GM18858 (cell line): ENCODE measurements around the gene SLC7A10.
"Not testable (repeated sequence)": the region's sequence is repeated elsewhere in the genome, so short reads cannot be mapped to it uniquely, and the experiment has no call there.

Experiments
- ATAC-seq: cut with Tn5 transposase; IDR thresholded peaks from one replicate; pipeline ENCODE4 v1.9.1; 2021; ENCODE audit not compliant: unreplicated experiment

SLC7A10 gene

GRCh38 chr19:33186431-33187182, 39.0 kb downstream of the SLC7A10 start:
- no peak for ATAC-seq

- no peak for ATAC-seq
These were observed 48.2 kb downstream of the SLC7A10 start for GRCh38 chr19:33177417-33177979.

- peak; percentile 80 for ATAC-seq
These were observed 48.8 kb downstream of the SLC7A10 start for GRCh38 chr19:33176670-33177416.

GRCh38 chr19:33175886-33176669, 49.6 kb downstream of the SLC7A10 start:
- ATAC-seq, result no peak

GRCh38 chr19:33175156-33175782, 50.4 kb downstream of the SLC7A10 start:
- ATAC-seq, result no peak

GRCh38 chr19:33174186-33174585, 51.5 kb downstream of the SLC7A10 start:
- ATAC-seq, result no peak

GRCh38 chr19:33171916-33172359, 53.7 kb downstream of the SLC7A10 start:
- ATAC-seq, result no peak

- no peak for ATAC-seq
These were observed 54.3 kb downstream of the SLC7A10 start for GRCh38 chr19:33171222-33171795.

GRCh38 chr19:33168528-33168927, 57.1 kb downstream of the SLC7A10 start:
- no peak for ATAC-seq

- no peak for ATAC-seq
These were observed 58.2 kb downstream of the SLC7A10 start for GRCh38 chr19:33167438-33167837.

GRCh38 chr19:33166037-33166436, 59.6 kb downstream of the SLC7A10 start:
- not testable (repeated sequence) for ATAC-seq

- no peak for ATAC-seq
These were observed 62.2 kb downstream of the SLC7A10 start for GRCh38 chr19:33163481-33163880.

GRCh38 chr19:33161201-33161600, 64.4 kb downstream of the SLC7A10 start:
- ATAC-seq, result no peak

GRCh38 chr19:33159893-33160292, 65.8 kb downstream of the SLC7A10 start:
- no peak for ATAC-seq

GRCh38 chr19:33159149-33159548, 66.5 kb downstream of the SLC7A10 start:
- ATAC-seq, result no peak
